H1 (cell line): ENCODE results near the gene PRAME. TPM values are rescaled to one million over a fixed set of nuclear protein-coding genes. Genes with fewer than 3 reads are reported as not detected.
"Not testable (repeated sequence)": the region's sequence is repeated elsewhere in the genome, so short reads cannot be mapped to it uniquely, and the experiment has no call there.

Experiments
- CTCF ChIA-PET: fragments of 300-600 bp; sonication (Branson Sonifier 250); formaldehyde crosslinking; loops from one replicate; lab custom pipeline; 2021; ENCODE audit not compliant: partially characterized antibody; lab: Charles Lee
- POLR2A ChIA-PET: fragments of 300-600 bp; sonication (Branson Sonifier 250); formaldehyde crosslinking; loops from one replicate; lab custom pipeline; 2021; ENCODE audit warnings: inconsistent platforms; ENCODE audit not compliant: partially characterized antibody; lab: Charles Lee
- DNase-seq, 2 experiments: peaks; one replicate each; pipeline versions ENCODE4 v3.0.0 to v3.0.0-alpha.2; 2010 to 2022; ENCODE audit warnings: low spot score in 2 of 2, low read depth in 1 of 2, mixed read lengths in 1 of 2
- FAIRE-seq: peaks from 2 replicates; lab custom pipeline; 2011; peaks lifted over from hg19 to GRCh38; lab: Jason Lieb, UNC
- H2AFZ ChIP-seq: 2 replicates; pipeline ENCODE4 v1.8.1; 2012; ENCODE audit warnings: low read length, inconsistent platforms
- H2AK5ac ChIP-seq: 2 replicates; pipeline ENCODE4 v1.6.1; 2013; ENCODE audit warnings: low read depth, low read length
- H2BK120ac ChIP-seq: replicated peaks from 2 replicates; pipeline ENCODE3; 2013; ENCODE audit warnings: low read depth, low read length, inconsistent platforms
- H2BK12ac ChIP-seq: 2 replicates; pipeline ENCODE4 v1.6.1; 2013; ENCODE audit warnings: low read depth, low read length
- H2BK15ac ChIP-seq: 2 replicates; pipeline ENCODE4 v1.6.1; 2013; ENCODE audit warnings: low read length
- H2BK20ac ChIP-seq: 2 replicates; pipeline ENCODE4 v1.6.1; 2013; ENCODE audit warnings: low read length
- H2BK5ac ChIP-seq: 2 replicates; pipeline ENCODE4 v1.6.1; 2013; ENCODE audit warnings: low read depth, low read length
- H3K14ac ChIP-seq: 2 replicates; pipeline ENCODE4 v1.6.1; 2013; ENCODE audit warnings: inconsistent platforms; ENCODE audit not compliant: insufficient read length
- H3K18ac ChIP-seq: 2 replicates; pipeline ENCODE4 v1.6.1; 2013; ENCODE audit warnings: low read length; ENCODE audit errors: extremely low read depth
- H3K23ac ChIP-seq: 2 replicates; pipeline ENCODE4 v1.6.1; 2013; ENCODE audit warnings: inconsistent platforms; ENCODE audit not compliant: insufficient read length
- H3K23me2 ChIP-seq: 2 replicates; pipeline ENCODE4 v1.6.1; 2013; ENCODE audit warnings: low read depth, low read length
- H3K27ac ChIP-seq: 2 replicates; pipeline ENCODE4 v1.6.1; 2011; ENCODE audit warnings: low read depth, low read length, inconsistent platforms
- H3K27me3 ChIP-seq, 4 experiments: replicated peaks in 1 of 4; 1 replicate in 1 of 4; 2 replicates in 3 of 4; pipeline versions ENCODE4 v1.6.1 to v1.8.1; 2011 to 2013; ENCODE audit warnings: low read length in 3 of 4, mild to moderate bottlenecking in 3 of 4, inconsistent platforms in 2 of 4, mixed read lengths in 2 of 4, moderate library complexity in 1 of 4; ENCODE audit not compliant: control insufficient read depth in 3 of 4, insufficient read depth in 3 of 4; ENCODE audit errors: extremely low read depth in 1 of 4
- H3K36me3 ChIP-seq, 4 experiments: 2 replicates each; pipeline versions ENCODE4 v1.6.1 to v1.8.1; 2011 to 2013; ENCODE audit warnings: mild to moderate bottlenecking in 4 of 4, low read length in 3 of 4, moderate library complexity in 2 of 4, control low read depth in 1 of 4, inconsistent platforms in 1 of 4; ENCODE audit not compliant: insufficient read depth in 4 of 4, control insufficient read depth in 2 of 4
- H3K4ac ChIP-seq: replicated peaks from 2 replicates; pipeline ENCODE3; 2013; ENCODE audit warnings: low read length, low read depth, mixed read lengths, inconsistent platforms; ENCODE audit not compliant: insufficient read length
- H3K4me1 ChIP-seq, 4 experiments: replicated peaks in 1 of 4; 1 replicate in 1 of 4; 2 replicates in 3 of 4; pipeline versions ENCODE4 v1.6.1 to v1.8.1; 2011 to 2013; ENCODE audit warnings: low read length in 3 of 4, inconsistent platforms in 2 of 4, mixed read lengths in 1 of 4; ENCODE audit not compliant: insufficient read depth in 4 of 4, control insufficient read depth in 3 of 4
- H3K4me2 ChIP-seq, 2 experiments: 2 replicates each; pipeline versions ENCODE4 v1.6.1 to v1.8.1; 2011 to 2013; ENCODE audit warnings: low read depth in 2 of 2, low read length in 2 of 2, control low read depth in 1 of 2, inconsistent platforms in 1 of 2, mild to moderate bottlenecking in 1 of 2; ENCODE audit not compliant: insufficient read depth in 1 of 2
- H3K4me3 ChIP-seq, 4 experiments: fragments of 200-600, 300-600 bp in 1 of 4; sonication (generic), shearing (Covaris generic), sonication (Bioruptor Twin) in 1 of 4; 2 replicates each; pipeline versions ENCODE4 v1.5.1 to v1.8.1; 2011 to 2016; ENCODE audit warnings: low read length in 4 of 4, low read depth in 3 of 4, control low read depth in 2 of 4, inconsistent platforms in 2 of 4, mild to moderate bottlenecking in 2 of 4, mixed read lengths in 1 of 4, moderate library complexity in 1 of 4; ENCODE audit not compliant: insufficient read depth in 2 of 4; ENCODE audit errors: extremely low read depth in 1 of 4
- H3K56ac ChIP-seq: replicated peaks from 2 replicates; pipeline ENCODE3; 2013; ENCODE audit warnings: low read depth, mild to moderate bottlenecking, mixed read lengths, low read length, inconsistent platforms; ENCODE audit not compliant: insufficient read length
- H3K79me1 ChIP-seq: 2 replicates; pipeline ENCODE4 v1.6.1; 2013; ENCODE audit warnings: low read depth, low read length, control low read depth
- H3K79me2 ChIP-seq, 2 experiments: 2 replicates each; pipeline versions ENCODE4 v1.6.1 to v1.8.1; 2012 to 2013; ENCODE audit warnings: low read length in 2 of 2, mild to moderate bottlenecking in 2 of 2, inconsistent platforms in 1 of 2; ENCODE audit not compliant: insufficient read depth in 2 of 2, control insufficient read depth in 1 of 2
- H3K9ac ChIP-seq, 4 experiments: replicated peaks in 1 of 4; 1 replicate in 1 of 4; 2 replicates in 3 of 4; pipeline versions ENCODE4 v1.6.1 to v1.8.1; 2011 to 2013; ENCODE audit warnings: low read depth in 3 of 4, low read length in 3 of 4, control low read depth in 2 of 4, mild to moderate bottlenecking in 2 of 4, moderate library complexity in 2 of 4, inconsistent platforms in 1 of 4; ENCODE audit errors: extremely low read depth in 1 of 4
- H3K9me3 ChIP-seq, 2 experiments: 2 replicates each; pipeline versions ENCODE4 v1.6.1 to v1.8.1; 2012 to 2013; ENCODE audit warnings: mild to moderate bottlenecking in 2 of 2, moderate library complexity in 2 of 2, control low read depth in 1 of 2, inconsistent platforms in 1 of 2, low read depth in 1 of 2, low read length in 1 of 2, mixed read lengths in 1 of 2; ENCODE audit not compliant: insufficient read depth in 2 of 2
- H4K20me1 ChIP-seq, 2 experiments: replicated peaks in 1 of 2; 2 replicates each; pipeline versions ENCODE3 to v1.8.1; 2011 to 2013; ENCODE audit warnings: inconsistent platforms in 2 of 2, low read length in 2 of 2, mild to moderate bottlenecking in 1 of 2; ENCODE audit not compliant: insufficient read depth in 2 of 2, control insufficient read depth in 1 of 2
- H4K5ac ChIP-seq: 2 replicates; pipeline ENCODE4 v1.6.1; 2013; ENCODE audit warnings: low read length, low read depth, mixed read lengths, inconsistent platforms; ENCODE audit not compliant: insufficient read length
- H4K8ac ChIP-seq: 2 replicates; pipeline ENCODE4 v1.8.0; 2013; ENCODE audit warnings: mild to moderate bottlenecking, moderate library complexity, low read length, inconsistent platforms; ENCODE audit not compliant: insufficient read depth; ENCODE audit errors: extremely low read depth
- H4K91ac ChIP-seq: replicated peaks from 2 replicates; pipeline ENCODE3; 2013; ENCODE audit warnings: low read length, mixed read lengths, inconsistent platforms; ENCODE audit not compliant: insufficient read length
- WGBS, 2 experiments: shearing (Covaris generic) in 1 of 2; methylation state at CpG; one replicate each; pipeline versions ENCODE4 v1.1.6 to v1.1.7; 2013 to 2015; ENCODE audit warnings: low lambda C conversion rate in 2 of 2, mixed read lengths in 2 of 2, inconsistent platforms in 1 of 2, low coverage in 1 of 2, missing lambda C conversion rate in 1 of 2; ENCODE audit not compliant: insufficient replicate concordance in 2 of 2, insufficient coverage in 1 of 2, insufficient read length in 1 of 2; ENCODE audit errors: extremely low coverage in 1 of 2, missing lambda C conversion rate in 1 of 2; 5-methylcytosine and 5-hydroxymethylcytosine counted together
- polyA plus RNA-seq, 7 experiments: library from polyadenylated mRNA; depleted of rRNA in 3 of 7; stranded (reverse) in 5 of 7; unstranded in 2 of 7; fragments of >200 nt in 5 of 7; fragments of 200-250 nt in 2 of 7; gene quantifications; 1 replicate in 5 of 7; 2 replicates in 1 of 7; 4 replicates in 1 of 7; pipeline versions ENCODE4 v1.2.1 to v1.2.3, GENCODE V29; 2011 to 2013; ENCODE audit warnings: missing spikeins in 2 of 7, mixed read lengths in 2 of 7
- total RNA-seq: library from RNA; stranded (reverse); fragmentation: NEBNext Ultra II Directional; extraction: Animal tissue kit (Norgen Biotek cat#: 25700); gene quantifications from 2 replicates; pipeline ENCODE4 v1.2.1, GENCODE V29; 2021

Gene PRAME
- total and polyA plus RNA-seq, 2 of the 8 experiments (the other 6 are each of a cell fraction or from before 2014, with no cell fraction given): 0.15 to 1.1 TPM

DNA sequence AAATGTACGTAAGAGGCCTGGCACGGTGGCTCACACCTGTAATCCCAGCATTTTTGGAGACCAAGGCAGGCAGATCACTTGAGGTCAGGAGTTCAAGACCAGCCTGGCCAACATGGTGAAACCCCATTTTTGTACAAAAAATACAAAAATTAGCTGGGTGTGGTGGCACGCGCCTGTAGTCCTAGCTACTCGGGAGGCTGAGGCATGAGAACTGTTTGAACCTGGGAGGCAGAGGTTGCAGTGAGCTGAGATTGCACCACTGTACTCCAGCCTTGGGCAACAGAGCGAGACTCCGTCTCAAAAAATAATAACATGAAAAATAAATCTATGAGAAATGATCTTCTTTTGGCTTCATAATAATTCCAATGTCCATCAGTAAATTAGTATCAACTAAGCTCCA, 48.2 kb downstream of the PRAME start:
- H3K18ac ChIP-seq, H3K79me1 ChIP-seq, H3K27ac ChIP-seq, H2BK5ac ChIP-seq, H2BK120ac ChIP-seq, H2BK12ac ChIP-seq, H3K23ac ChIP-seq, H3K9me3 ChIP-seq, H3K4me2 ChIP-seq, H4K8ac ChIP-seq, DNase-seq, H3K14ac ChIP-seq, H3K4ac ChIP-seq, H3K56ac ChIP-seq, H3K36me3 ChIP-seq, H2BK15ac ChIP-seq, H3K9ac ChIP-seq, H3K4me1 ChIP-seq, FAIRE-seq, H2AFZ ChIP-seq, H4K20me1 ChIP-seq, H3K23me2 ChIP-seq, H3K79me2 ChIP-seq, H4K5ac ChIP-seq, H2AK5ac ChIP-seq, POLR2A ChIA-PET, H4K91ac ChIP-seq, H2BK20ac ChIP-seq, H3K4me3 ChIP-seq: not testable (repeated sequence)
- CTCF ChIA-PET: interaction anchor here (1.4 to 1.7 kb wide), 3 partner anchors 23 to 447 kb away, joined by 3 read pairs; no protein-coding TSS in a partner anchor
- WGBS, 2 experiments: 97% methylated on average over 7 of the region's 7 CpGs; no CpG with 5 or more reads in 1 of the 2 experiments
- H3K27me3 ChIP-seq: peaks cover 2 to 27% (median 15%) of the 10 kb centered on the region in 4 experiments; a peak in 5 of 7 replicates

DNA sequence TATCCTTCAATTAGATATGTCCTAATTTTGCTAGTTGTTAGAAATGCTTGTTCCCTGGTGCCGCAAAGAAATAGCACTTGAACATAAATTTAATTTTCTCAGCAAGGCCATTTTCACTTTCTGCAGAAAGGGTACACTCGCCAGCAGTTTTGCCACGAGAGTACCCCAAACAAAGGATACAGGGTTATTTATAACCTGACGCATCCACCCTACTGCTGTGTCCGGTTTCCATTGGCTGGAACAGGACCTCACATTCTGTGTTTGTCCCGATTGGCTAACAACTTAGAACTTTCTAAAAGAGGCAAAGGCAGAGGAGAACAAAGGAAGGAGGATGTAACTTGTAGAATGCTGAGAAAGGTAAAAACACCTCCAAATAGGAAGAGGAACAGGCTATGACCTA, 49.2 kb downstream of the PRAME start:
- H3K56ac ChIP-seq, H3K79me1 ChIP-seq, H2AK5ac ChIP-seq, H3K4me3 ChIP-seq, POLR2A ChIA-PET, H4K8ac ChIP-seq, H3K18ac ChIP-seq, H3K4me2 ChIP-seq, H3K4ac ChIP-seq, H4K91ac ChIP-seq, H3K9me3 ChIP-seq, H2AFZ ChIP-seq, H4K20me1 ChIP-seq, DNase-seq, H3K4me1 ChIP-seq, H4K5ac ChIP-seq, H2BK15ac ChIP-seq, H2BK5ac ChIP-seq, FAIRE-seq, H3K9ac ChIP-seq, H2BK120ac ChIP-seq, H2BK12ac ChIP-seq, H3K23me2 ChIP-seq, H3K36me3 ChIP-seq, H3K27ac ChIP-seq, H3K23ac ChIP-seq, H3K14ac ChIP-seq, H3K79me2 ChIP-seq, H2BK20ac ChIP-seq: not testable (repeated sequence)
- CTCF ChIA-PET: interaction anchor here (0.8 to 2.1 kb wide), 4 partner anchors 11 to 509 kb away, joined by 3 to 7 read pairs (median 5); no protein-coding TSS in a partner anchor
- 93% methylated on average over 6 of the region's 6 CpGs; no CpG with 5 or more reads in 1 of the 2 experiments for WGBS, 2 experiments
- peaks cover 0 to 17% (median 11%) of the 10 kb centered on the region in 4 experiments; a peak in 4 of 7 replicates for H3K27me3 ChIP-seq
